ENCODE data around the gene WIPF2.

Gene WIPF2

GRCh38 chr17:40327244-40327729, 108.2 kb downstream of the WIPF2 start:
- no peak for DNase-seq (ENCODE audit: low read depth)

- DNase-seq (ENCODE audit: low read depth) = no peak
Observed at GRCh38 chr17:40327735-40328385, 108.8 kb downstream of the WIPF2 start.

GRCh38 chr17:40328386-40328766, 109.3 kb downstream of the WIPF2 start:
- no peak for DNase-seq (ENCODE audit: low read depth)

- DNase-seq (ENCODE audit: low read depth) = no peak
Observed at GRCh38 chr17:40329839-40330794, 111.0 kb downstream of the WIPF2 start.

GRCh38 chr17:40330850-40331470, 111.9 kb downstream of the WIPF2 start:
- DNase-seq (ENCODE audit: low read depth) = no peak

- DNase-seq (ENCODE audit: low read depth) = no peak
Observed at GRCh38 chr17:40331743-40332641, 112.9 kb downstream of the WIPF2 start.

All from GM04504 (cell line).